GM18868 (cell line): ENCODE data around the gene NOL12.

Experiments
- ATAC-seq: cut with Tn5 transposase; IDR thresholded peaks from one replicate; pipeline ENCODE4 v1.9.1; 2021; ENCODE audit warnings: mild to moderate bottlenecking, moderate library complexity; ENCODE audit not compliant: unreplicated experiment

The NOL12 gene

GRCh38 chr22:37741312-37741795 lies 55.2 kb downstream of the NOL12 start:
- no peak for ATAC-seq

GRCh38 chr22:37742376-37743171 lies 56.4 kb downstream of the NOL12 start:
- no peak for ATAC-seq
